ENCODE measurements around the gene TIGD2.
"Not testable (repeated sequence)": the region's sequence is repeated elsewhere in the genome, so short reads cannot be mapped to it uniquely, and the experiment has no call there.

Gene TIGD2

DNA sequence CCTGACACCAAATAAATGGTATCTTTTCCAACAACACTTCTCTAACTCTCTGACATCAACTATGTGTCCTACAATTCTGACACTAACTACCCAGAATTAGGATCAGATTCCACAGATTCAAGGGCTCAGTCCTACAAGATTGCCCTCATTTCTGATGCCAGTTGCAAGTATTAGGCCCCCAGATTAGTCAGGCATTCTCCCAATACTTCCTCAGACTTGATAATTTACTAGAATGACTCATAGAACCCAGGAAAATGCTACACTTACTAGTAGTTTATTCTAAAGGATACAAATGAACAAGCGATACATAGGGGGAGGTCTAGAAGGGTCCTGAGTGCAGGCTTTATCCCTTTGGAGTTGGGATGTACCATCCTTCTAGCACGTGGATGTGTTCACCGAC, 8.5 kb downstream of the TIGD2 start:
- DNase-seq (ENCODE audit: low spot score): no peak

GRCh38 chr4:89121387-89122068, 10.2 kb downstream of the TIGD2 start:
- no peak for DNase-seq (ENCODE audit: low spot score)

- DNase-seq (ENCODE audit: low spot score): no peak
These were observed 12.1 kb downstream of the TIGD2 start for GRCh38 chr4:89123451-89123851.

DNA sequence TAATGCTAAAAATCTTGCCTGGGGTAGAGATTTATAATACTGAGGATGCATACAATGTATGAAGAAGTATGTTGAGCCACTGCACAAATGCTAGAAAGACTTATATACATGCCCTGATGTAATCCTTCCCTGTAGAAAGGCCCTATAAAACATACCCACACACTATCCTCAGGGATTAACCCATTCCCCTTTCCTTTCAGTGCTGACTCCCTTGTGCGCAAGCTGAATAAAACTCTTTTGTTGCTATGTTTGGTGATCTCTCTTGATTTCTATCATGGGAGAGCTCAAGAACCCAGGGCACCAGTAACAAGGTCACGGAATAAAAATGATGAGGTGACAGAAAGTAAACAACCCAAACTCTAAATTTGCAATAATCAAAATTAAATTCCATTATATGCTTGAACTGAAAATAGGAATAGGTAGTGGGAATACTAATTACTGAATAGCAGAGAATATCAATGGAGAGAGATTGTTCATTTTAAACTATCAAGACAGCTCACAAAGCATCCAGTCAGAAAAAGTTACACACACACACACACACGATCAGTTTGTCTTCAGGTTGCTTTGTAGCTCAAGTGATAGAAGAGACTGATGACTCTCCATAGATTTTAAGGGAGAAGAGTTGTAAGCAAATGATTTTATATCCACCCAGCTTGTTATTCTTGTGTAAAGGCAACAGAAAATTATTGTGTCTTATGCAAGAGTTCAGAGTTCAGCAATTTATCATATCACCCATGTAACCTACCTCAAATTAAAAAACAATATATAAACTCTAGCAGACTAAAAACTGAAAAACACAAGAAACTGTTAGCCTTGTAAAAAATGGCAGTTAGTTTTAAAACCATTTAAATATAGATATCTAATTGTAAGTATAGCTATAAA, 14.8 kb downstream of the TIGD2 start:
- DNase-seq (ENCODE audit: low spot score): no peak

DNA sequence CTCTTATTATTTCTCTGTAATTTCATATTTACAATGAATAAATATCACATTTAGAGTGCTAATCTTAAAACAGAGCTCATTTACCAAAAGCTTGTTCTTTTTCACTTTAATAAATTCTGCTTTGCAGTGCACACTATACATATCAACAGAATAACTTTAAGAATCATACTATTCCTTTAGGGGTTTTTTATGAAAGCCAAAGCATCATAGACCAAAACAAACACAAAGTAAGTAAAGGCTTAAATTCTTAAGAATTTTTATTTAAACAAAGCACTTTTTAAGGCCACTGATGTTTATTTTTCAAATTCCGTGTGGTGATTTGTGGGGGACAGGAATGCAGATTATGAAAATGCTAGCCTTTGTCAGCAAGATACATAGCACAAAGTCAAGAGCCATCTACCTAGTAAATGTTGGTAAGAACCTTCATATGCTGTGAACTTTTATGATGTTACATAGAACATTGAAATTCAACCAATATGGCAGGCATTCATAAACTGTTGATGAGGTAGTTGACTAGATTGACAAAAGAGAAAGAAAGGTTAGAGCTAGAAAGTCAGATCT, 17.8 kb downstream of the TIGD2 start:
- no peak for DNase-seq (ENCODE audit: low spot score)

DNA sequence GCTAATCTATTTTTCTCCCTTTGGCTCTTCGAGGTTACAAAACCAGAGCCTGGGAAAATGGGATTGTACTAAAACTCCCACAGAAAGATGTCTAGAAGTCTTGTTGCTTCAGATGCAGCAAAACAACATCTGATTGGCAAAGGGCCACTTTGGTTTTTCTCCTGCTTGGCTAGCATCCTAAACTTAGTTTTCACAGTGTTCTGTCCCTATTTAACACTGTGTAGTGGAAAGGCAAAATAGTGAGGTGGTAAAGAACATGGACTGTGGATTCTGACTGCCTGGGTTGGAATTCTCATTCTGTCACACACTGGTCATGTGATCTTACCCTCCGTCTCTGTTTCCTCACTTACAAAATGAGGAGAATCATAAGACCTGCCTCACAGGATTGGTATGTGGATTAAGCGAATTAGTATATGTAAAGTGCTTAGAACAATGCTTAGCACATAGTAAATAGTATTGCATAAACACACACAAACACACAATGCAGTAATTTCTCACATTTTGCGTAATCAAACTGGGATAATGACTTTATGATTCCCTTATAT, 23.5 kb downstream of the TIGD2 start:
- DNase-seq (ENCODE audit: low spot score): no peak

GRCh38 chr4:89136525-89136924, 25.2 kb downstream of the TIGD2 start:
- no peak for DNase-seq (ENCODE audit: low spot score)

- DNase-seq (ENCODE audit: low spot score): no peak
These were observed 25.9 kb downstream of the TIGD2 start for GRCh38 chr4:89137231-89137630.

GRCh38 chr4:89137695-89138094, 26.4 kb downstream of the TIGD2 start:
- no peak for DNase-seq (ENCODE audit: low spot score)

- no peak for DNase-seq (ENCODE audit: low spot score)
These were observed 28.9 kb downstream of the TIGD2 start for GRCh38 chr4:89140168-89140759.

GRCh38 chr4:89142691-89143669, 31.6 kb downstream of the TIGD2 start:
- DNase-seq (ENCODE audit: low spot score): no peak

DNA sequence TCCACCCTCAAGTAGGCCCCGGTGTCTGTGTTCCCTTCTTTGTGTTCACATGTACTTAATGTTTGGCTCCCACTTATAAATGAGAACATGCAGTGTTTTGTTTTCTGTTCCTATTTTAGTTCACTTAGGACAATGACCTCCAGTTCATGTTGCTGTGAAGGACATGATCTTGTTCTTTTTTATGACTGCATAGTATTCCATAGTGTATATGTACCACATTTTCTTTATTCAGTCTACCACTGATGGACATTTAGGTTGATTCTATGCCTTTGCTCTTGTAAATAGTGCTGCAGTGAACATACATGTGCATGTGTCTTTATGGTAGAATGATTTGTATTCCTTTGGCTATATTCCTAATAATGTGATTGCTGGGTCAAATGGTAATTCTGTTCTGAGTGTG, 33.3 kb downstream of the TIGD2 start:
- DNase-seq (ENCODE audit: low spot score): not testable (repeated sequence)

GRCh38 chr4:89146196-89146595, 34.9 kb downstream of the TIGD2 start:
- DNase-seq (ENCODE audit: low spot score): no peak

DNA sequence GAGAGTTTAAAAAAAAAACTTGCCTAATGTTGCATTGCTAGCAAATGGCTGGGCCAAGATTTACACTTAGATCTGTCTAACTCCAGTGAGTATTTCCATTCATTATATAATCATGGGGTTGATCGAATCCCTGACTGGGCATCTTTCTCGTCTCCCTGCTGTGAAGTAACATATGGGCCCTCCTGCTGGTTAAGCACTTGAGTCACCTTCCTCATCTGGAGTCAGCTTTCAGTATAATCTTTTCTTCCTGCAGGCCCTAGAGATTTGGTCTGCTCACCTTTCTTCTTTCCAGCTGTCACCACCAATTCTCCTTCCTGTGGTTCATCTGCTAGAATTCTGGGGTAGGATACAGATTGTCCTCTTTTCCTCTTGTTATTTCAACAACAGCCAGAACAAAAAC, 41.6 kb downstream of the TIGD2 start:
- DNase-seq (ENCODE audit: low spot score): no peak

- DNase-seq (ENCODE audit: low spot score): no peak
These were observed 45.0 kb downstream of the TIGD2 start for GRCh38 chr4:89156174-89156914.

- no peak for DNase-seq (ENCODE audit: low spot score)
These were observed 46.2 kb downstream of the TIGD2 start for GRCh38 chr4:89157488-89158024.

DNA sequence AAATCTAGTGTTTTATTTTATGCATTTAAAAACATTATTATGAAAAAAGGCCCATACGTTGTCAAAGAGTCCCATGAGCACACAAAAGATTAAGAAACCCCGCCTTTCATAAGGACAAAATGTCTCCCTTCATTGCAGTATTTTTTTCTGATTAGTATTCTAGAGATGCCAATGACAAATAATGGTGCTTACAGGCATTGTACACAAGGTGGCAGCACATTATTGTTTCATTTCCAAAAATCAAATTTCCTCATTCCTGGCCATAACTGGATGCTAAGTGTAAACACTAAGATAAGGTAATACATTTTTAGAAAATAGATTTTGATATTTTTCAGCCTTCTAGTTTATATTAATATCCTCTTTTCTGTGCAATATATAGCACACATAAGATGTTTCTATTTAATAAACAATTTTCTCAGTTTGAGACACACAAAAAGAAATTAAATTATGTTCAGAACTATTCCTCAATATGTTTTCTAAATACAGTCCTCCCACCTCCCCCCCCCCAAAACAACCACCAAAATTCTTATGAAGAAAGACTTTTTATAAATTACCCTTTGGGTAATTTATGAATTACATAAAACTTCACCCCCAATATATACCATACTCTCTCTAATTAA, 47.7 kb downstream of the TIGD2 start:
- DNase-seq (ENCODE audit: low spot score): peak; percentile 42

GRCh38 chr4:89160806-89161205, 49.5 kb downstream of the TIGD2 start:
- DNase-seq (ENCODE audit: low spot score): no peak

DNA sequence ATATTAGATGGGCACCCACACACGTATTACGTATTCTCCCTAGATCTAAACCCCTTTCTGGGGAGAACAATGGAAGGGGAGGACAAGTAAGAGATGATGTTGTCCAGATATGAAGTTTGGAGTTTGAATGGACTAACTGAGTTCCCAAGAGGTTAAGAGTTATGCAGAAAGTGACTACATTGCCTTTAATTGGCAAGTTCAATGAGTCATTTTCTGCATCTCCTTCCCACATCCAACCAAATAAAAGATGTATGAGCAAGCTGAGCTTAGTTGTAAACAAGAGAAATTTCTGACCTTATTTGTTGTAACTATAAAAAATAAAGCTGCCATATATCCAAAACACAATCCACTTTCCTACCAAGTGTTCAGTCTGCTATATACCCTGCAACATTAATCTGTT, 50.5 kb downstream of the TIGD2 start:
- DNase-seq (ENCODE audit: low spot score): no peak

GRCh38 chr4:89162496-89162895, 51.2 kb downstream of the TIGD2 start:
- DNase-seq (ENCODE audit: low spot score): no peak

Data from CD4-positive, alpha-beta T cell treated with Interleukin-15 for 4 hours (primary cell).